Measurements from ENCODE around the gene PXYLP1.

DNA sequence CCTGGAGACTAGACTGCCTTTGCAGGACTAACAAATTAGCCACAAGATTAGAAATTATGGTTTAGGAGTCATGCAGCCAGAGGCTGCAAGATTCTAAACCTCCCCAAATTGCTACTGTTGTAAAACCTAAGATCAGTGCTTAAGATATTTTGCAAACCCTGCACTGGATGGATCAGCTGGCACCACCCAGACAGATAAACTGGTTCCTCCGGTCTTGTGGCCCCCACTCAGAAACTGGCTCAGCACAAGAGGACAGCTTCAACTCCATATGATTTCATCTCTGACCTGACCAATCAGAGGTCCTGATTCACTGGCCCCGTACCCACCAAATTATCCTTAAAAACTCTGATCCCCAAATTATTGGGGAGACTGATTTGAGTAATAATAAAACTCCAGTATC, 19.5 kb upstream of the PXYLP1 start:
- TF ChIP-seq, protein P1, sequence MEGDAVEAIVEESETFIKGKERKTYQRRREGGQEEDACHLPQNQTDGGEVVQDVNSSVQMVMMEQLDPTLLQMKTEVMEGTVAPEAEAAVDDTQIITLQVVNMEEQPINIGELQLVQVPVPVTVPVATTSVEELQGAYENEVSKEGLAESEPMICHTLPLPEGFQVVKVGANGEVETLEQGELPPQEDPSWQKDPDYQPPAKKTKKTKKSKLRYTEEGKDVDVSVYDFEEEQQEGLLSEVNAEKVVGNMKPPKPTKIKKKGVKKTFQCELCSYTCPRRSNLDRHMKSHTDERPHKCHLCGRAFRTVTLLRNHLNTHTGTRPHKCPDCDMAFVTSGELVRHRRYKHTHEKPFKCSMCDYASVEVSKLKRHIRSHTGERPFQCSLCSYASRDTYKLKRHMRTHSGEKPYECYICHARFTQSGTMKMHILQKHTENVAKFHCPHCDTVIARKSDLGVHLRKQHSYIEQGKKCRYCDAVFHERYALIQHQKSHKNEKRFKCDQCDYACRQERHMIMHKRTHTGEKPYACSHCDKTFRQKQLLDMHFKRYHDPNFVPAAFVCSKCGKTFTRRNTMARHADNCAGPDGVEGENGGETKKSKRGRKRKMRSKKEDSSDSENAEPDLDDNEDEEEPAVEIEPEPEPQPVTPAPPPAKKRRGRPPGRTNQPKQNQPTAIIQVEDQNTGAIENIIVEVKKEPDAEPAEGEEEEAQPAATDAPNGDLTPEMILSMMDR (conservative IDR thresholded peaks at IDR 0.05; ENCODE audit: low read depth, low read length): no peak
- TF ChIP-seq EZH2 (IDR thresholded peaks at IDR 0.05; ENCODE audit: borderline replicate concordance, low read depth, low read length, poor library complexity, severe bottlenecking): no peak

All from A673 (cell line).